GM12872 (cell line): ENCODE measurements around the gene MPC1.

Experiments used
- CTCF ChIP-seq: IDR thresholded peaks from 3 replicates; pipeline ENCODE4 v1.5.1; 2011; ENCODE audit warnings: low read depth, mild to moderate bottlenecking, low read length, moderate library complexity; ENCODE audit not compliant: insufficient read depth

Gene MPC1

GRCh38 chr6:166360243-166361076 lies 22.3 kb downstream of the MPC1 start:
- no peak for TF ChIP-seq CTCF

- TF ChIP-seq CTCF, result no peak
These were observed 27.2 kb downstream of the MPC1 start for GRCh38 chr6:166355552-166355951.

GRCh38 chr6:166354965-166355364 lies 27.8 kb downstream of the MPC1 start:
- no peak for TF ChIP-seq CTCF

- TF ChIP-seq CTCF, result no peak
These were observed 28.6 kb downstream of the MPC1 start for GRCh38 chr6:166354143-166354542.

- no peak for TF ChIP-seq CTCF
These were observed 29.2 kb downstream of the MPC1 start for GRCh38 chr6:166353507-166353906.

- no peak for TF ChIP-seq CTCF
These were observed 29.8 kb downstream of the MPC1 start for GRCh38 chr6:166352923-166353322.

GRCh38 chr6:166351715-166352285 lies 30.9 kb downstream of the MPC1 start:
- no peak for TF ChIP-seq CTCF
